OCI-LY1 (cell line): ENCODE measurements around the gene HOXB13.

Experiments
- H2AFZ ChIP-seq: fragments of 200-600 bp; sonication (generic), shearing (Covaris generic); 2 replicates; pipeline ENCODE4 v1.6.0; 2014; ENCODE audit warnings: antibody characterized with exemption, mild to moderate bottlenecking, low read length
- H3F3A ChIP-seq: fragments of 200-600 bp; sonication (generic), shearing (Covaris generic); 2 replicates; pipeline ENCODE4 v1.6.0; 2014; ENCODE audit warnings: mild to moderate bottlenecking, antibody characterized with exemption, low read length, moderate library complexity; ENCODE audit not compliant: insufficient read depth
- H3K27ac ChIP-seq: fragments of 200-600 bp; sonication (generic); 2 replicates; pipeline ENCODE4 v1.5.1; 2014; ENCODE audit warnings: low read length, mixed run types, mild to moderate bottlenecking, low read depth; ENCODE audit not compliant: poor library complexity, severe bottlenecking
- H3K27me3 ChIP-seq: fragments of 200-600 bp; sonication (generic); 2 replicates; pipeline ENCODE4 v1.6.0; 2014; ENCODE audit warnings: antibody characterized with exemption, mild to moderate bottlenecking, low read length, moderate library complexity; ENCODE audit not compliant: insufficient read depth
- H3K36me3 ChIP-seq: fragments of 200-600 bp; sonication (generic); 2 replicates; pipeline ENCODE4 v1.6.1; 2014; ENCODE audit warnings: mild to moderate bottlenecking, antibody characterized with exemption, low read length, moderate library complexity, mixed read lengths; ENCODE audit not compliant: insufficient read depth
- H3K4me1 ChIP-seq: fragments of 200-600 bp; sonication (generic); 2 replicates; pipeline ENCODE4 v1.5.1; 2014; ENCODE audit warnings: mild to moderate bottlenecking, low read length, moderate library complexity; ENCODE audit not compliant: insufficient read depth, severe bottlenecking
- H3K4me2 ChIP-seq: fragments of 200-600 bp; sonication (generic), shearing (Covaris generic); 2 replicates; pipeline ENCODE4 v1.6.1; 2014; ENCODE audit warnings: low read length
- H3K4me3 ChIP-seq: fragments of 200-600 bp; sonication (generic); 2 replicates; pipeline ENCODE4 v1.5.1; 2014; ENCODE audit warnings: low read length, low read depth, mild to moderate bottlenecking, mixed read lengths; ENCODE audit not compliant: poor library complexity, severe bottlenecking
- H3K79me2 ChIP-seq: fragments of 200-600 bp; shearing (Covaris generic); 2 replicates; pipeline ENCODE4 v1.6.1; 2016; ENCODE audit warnings: mixed run types, low read length, mixed read lengths; ENCODE audit not compliant: insufficient read depth
- H3K9ac ChIP-seq: fragments of 200-600 bp; sonication (generic), shearing (Covaris generic); 2 replicates; pipeline ENCODE4 v1.6.1; 2014; ENCODE audit warnings: mild to moderate bottlenecking, low read length, mixed read lengths
- H3K9me2 ChIP-seq: fragments of 200-600 bp; sonication (generic), shearing (Covaris generic); 2 replicates; pipeline ENCODE4 v1.6.1; 2014; ENCODE audit warnings: low read depth, mild to moderate bottlenecking, low read length, mixed read lengths
- H3K9me3 ChIP-seq: fragments of 200-600 bp; shearing (Covaris generic); 2 replicates; pipeline ENCODE4 v1.6.1; 2014; ENCODE audit warnings: low read length, mixed read lengths
- H4K20me1 ChIP-seq: fragments of 200-600 bp; sonication (generic), shearing (Covaris generic); 2 replicates; pipeline ENCODE4 v1.6.0; 2016; ENCODE audit warnings: mild to moderate bottlenecking, low read length; ENCODE audit not compliant: insufficient read depth
- EZH2 ChIP-seq: fragments of 200-600 bp; sonication (generic), shearing (Covaris generic); IDR thresholded peaks from 2 replicates; pipeline ENCODE4 v1.8.0; 2017; ENCODE audit warnings: borderline replicate concordance, mixed run types, mild to moderate bottlenecking, antibody characterized with exemption, low read length, moderate library complexity, mixed read lengths
- TF ChIP-seq, protein P1 (sequence below): fragments of 200-600 bp; sonication (generic), shearing (Covaris generic); IDR thresholded peaks from 2 replicates; pipeline ENCODE4 v1.5.1; 2017; ENCODE audit warnings: mild to moderate bottlenecking, antibody characterized with exemption, low read length, moderate library complexity, mixed read lengths

HOXB13 gene

DNA sequence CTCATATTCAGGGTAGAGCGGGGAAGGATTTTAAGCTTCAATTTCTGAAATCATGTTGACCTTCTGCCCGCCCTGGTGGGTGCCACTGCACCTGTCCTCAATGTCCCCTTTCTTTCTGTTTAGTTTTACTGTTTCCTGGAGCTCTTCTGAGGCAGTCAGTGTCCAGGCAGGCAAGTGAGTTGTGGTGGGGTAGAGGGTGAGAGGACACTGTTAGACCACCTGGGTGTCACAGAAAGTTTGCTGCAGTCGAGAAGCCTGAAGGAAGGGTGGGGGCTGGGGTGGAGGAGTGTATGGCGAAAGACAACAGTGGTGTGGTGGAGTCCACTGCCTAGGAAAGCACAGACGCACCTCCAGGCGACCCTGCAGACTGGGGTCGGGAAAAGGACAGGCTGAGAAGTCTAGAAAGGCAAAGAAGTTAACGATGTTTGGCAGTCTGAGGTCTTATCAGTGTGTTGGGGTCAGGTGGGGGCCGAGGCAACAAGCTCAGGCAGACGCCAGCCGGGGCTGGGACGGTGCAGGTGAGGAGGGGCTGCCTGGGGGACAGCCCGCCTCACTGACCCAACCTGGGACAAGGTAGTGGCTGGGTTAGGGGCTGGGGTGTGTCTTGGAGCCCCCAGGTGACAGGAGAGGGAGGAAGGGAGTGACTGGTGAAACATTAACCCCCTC lies 23.3 kb upstream of the HOXB13 start:
- peaks cover 4% of the 10 kb centered on the region; the same call in 1 of the 2 replicates for H3K27me3 ChIP-seq
- no peaks in the 10 kb centered on the region for H3F3A ChIP-seq
- H2AFZ ChIP-seq: no peak overlapping the region
- no peak overlapping the region for H3K4me2 ChIP-seq
- no peaks in the 10 kb centered on the region for H3K9me3 ChIP-seq
- no peaks in the 10 kb centered on the region for H3K79me2 ChIP-seq
- TF ChIP-seq EZH2: no peak
- TF ChIP-seq, protein P1, sequence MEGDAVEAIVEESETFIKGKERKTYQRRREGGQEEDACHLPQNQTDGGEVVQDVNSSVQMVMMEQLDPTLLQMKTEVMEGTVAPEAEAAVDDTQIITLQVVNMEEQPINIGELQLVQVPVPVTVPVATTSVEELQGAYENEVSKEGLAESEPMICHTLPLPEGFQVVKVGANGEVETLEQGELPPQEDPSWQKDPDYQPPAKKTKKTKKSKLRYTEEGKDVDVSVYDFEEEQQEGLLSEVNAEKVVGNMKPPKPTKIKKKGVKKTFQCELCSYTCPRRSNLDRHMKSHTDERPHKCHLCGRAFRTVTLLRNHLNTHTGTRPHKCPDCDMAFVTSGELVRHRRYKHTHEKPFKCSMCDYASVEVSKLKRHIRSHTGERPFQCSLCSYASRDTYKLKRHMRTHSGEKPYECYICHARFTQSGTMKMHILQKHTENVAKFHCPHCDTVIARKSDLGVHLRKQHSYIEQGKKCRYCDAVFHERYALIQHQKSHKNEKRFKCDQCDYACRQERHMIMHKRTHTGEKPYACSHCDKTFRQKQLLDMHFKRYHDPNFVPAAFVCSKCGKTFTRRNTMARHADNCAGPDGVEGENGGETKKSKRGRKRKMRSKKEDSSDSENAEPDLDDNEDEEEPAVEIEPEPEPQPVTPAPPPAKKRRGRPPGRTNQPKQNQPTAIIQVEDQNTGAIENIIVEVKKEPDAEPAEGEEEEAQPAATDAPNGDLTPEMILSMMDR: no peak
- H3K36me3 ChIP-seq: no peaks in the 10 kb centered on the region
- no peaks in the 10 kb centered on the region; the same call in 1 of the 2 replicates for H4K20me1 ChIP-seq
- H3K27ac ChIP-seq: no peak overlapping the region
- H3K9me2 ChIP-seq: no peaks in the 10 kb centered on the region
- no peaks in the 10 kb centered on the region for H3K4me1 ChIP-seq
- H3K9ac ChIP-seq: no peak overlapping the region
- no peak overlapping the region for H3K4me3 ChIP-seq

DNA sequence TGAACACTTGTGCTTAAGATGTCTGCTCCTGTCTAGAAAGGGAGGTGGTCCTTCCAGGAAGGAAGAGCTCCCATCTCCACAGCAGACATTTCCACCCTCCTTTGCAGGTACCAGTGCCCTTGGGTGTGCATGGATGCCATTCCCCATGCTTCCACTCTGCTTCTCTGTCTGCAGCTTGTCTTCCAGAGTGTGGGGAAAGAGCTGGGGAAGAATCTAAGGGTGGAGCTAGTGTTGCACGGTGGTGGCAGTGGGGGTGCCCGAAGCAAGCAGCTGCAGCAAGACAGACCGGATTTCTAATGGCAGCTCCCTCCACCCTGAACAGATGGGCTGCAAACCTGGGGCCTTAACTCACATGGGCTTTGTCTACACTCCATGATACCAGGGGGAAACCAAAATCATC lies 22.6 kb upstream of the HOXB13 start:
- no peaks in the 10 kb centered on the region for H3K4me1 ChIP-seq
- no peak overlapping the region for H3K27ac ChIP-seq
- H3K79me2 ChIP-seq: no peaks in the 10 kb centered on the region
- no peaks in the 10 kb centered on the region for H3K36me3 ChIP-seq
- no peak overlapping the region for H3K9ac ChIP-seq
- no peak for TF ChIP-seq EZH2
- TF ChIP-seq, protein P1: no peak
- H3F3A ChIP-seq: no peaks in the 10 kb centered on the region
- H3K4me2 ChIP-seq: no peak overlapping the region
- H3K4me3 ChIP-seq: no peak overlapping the region
- H3K27me3 ChIP-seq: peaks cover 4% of the 10 kb centered on the region; the same call in 1 of the 2 replicates
- no peaks in the 10 kb centered on the region; the same call in 1 of the 2 replicates for H4K20me1 ChIP-seq
- H3K9me2 ChIP-seq: no peaks in the 10 kb centered on the region
- no peaks in the 10 kb centered on the region for H3K9me3 ChIP-seq
- H2AFZ ChIP-seq: no peak overlapping the region

DNA sequence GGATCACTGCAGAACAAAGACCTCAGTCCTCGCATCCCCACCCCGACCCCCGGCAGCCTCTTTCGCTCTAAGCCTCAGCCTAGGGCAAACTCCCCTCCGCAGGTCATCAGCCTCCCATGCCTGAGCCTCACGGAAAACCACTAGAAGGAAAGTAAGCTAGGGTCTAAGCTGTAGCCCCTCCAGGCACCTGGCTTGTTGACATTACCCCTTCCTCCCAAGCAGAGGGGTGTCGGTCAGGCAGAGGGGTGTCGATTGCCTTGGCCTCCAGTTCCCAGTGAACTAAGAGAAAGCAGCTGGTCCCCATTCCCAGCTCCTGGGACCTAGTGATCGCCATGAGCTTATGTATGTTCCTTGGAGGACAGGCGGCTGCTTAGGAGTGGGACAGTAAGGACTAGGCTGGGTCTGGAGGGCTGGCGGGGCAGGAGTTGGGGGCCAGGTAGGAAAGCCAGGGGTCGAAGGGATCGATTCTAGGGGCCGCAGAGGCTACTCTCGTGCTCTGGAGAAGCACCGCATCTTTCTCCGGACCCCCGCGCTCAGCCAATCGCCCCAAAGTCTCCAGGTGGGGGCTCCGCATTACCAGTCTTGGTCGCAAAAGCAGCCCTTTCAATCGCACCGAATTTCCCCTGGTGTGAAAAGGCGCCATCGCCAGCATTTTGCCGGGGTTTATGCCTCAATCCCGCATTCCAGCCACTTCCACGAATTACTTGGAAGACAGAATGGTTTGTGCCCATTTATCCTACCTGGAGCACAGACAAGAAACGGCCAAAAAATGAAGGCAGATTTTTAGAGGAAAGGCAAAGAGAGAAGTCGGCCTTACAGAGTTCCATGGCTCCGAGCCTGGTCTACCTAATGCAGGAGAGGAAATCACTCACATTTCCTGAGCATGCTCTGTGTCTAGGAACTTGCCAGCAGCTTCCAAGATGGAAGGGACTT lies 21.3 kb upstream of the HOXB13 start:
- H3K27me3 ChIP-seq: peaks cover 4% of the 10 kb centered on the region; the same call in 1 of the 2 replicates

More for the DNA sequence above, 21.3 kb upstream of the HOXB13 start:
- H3F3A ChIP-seq: no peaks in the 10 kb centered on the region
- H3K9ac ChIP-seq: no peak overlapping the region
- no peaks in the 10 kb centered on the region for H4K20me1 ChIP-seq
- TF ChIP-seq EZH2: no peak
- TF ChIP-seq, protein P1: no peak
- H3K4me3 ChIP-seq: no peak overlapping the region
- no peaks in the 10 kb centered on the region for H3K9me3 ChIP-seq
- no peaks in the 10 kb centered on the region for H3K9me2 ChIP-seq
- H3K4me2 ChIP-seq: no peak overlapping the region
- H3K4me1 ChIP-seq: no peaks in the 10 kb centered on the region
- no peaks in the 10 kb centered on the region for H3K79me2 ChIP-seq
- no peak overlapping the region for H3K27ac ChIP-seq
- H3K36me3 ChIP-seq: no peaks in the 10 kb centered on the region
- no peak overlapping the region for H2AFZ ChIP-seq
